HFFc6 (cell line): ENCODE measurements around the gene LAD1. TPM values are rescaled to one million over a fixed set of nuclear protein-coding genes. Genes with fewer than 3 reads are reported as not detected.
A peak's percentile ranks its signal among the peaks of the same experiment; 100 is the strongest.

Source experiments
- DNase-seq: peaks from one replicate; pipeline ENCODE4 v3.0.0-alpha.2; 2018
- H3K27ac Mint-ChIP-seq: 2 replicates; pipeline ENCODE4 v1.8.0; 2020; ENCODE audit warnings: mild to moderate bottlenecking, mixed read lengths
- H3K27me3 Mint-ChIP-seq: 2 replicates; pipeline ENCODE4 v1.8.0; 2021; ENCODE audit warnings: mild to moderate bottlenecking, moderate library complexity, mixed read lengths; ENCODE audit not compliant: insufficient read depth
- H3K36me3 Mint-ChIP-seq: 2 replicates; pipeline ENCODE4 v1.8.0; 2021; ENCODE audit warnings: low read depth, mixed read lengths
- H3K4me1 Mint-ChIP-seq: 2 replicates; pipeline ENCODE4 v1.8.0; 2020; ENCODE audit warnings: low read depth, mixed read lengths
- H3K4me3 Mint-ChIP-seq: 2 replicates; pipeline ENCODE4 v1.8.0; 2020; ENCODE audit warnings: mild to moderate bottlenecking, moderate library complexity, mixed read lengths
- H3K9me3 Mint-ChIP-seq: 2 replicates; pipeline ENCODE4 v1.8.0; 2020; ENCODE audit warnings: mild to moderate bottlenecking, mixed read lengths
- long read RNA-seq: library from polyadenylated mRNA; unstranded; transcript quantifications from one replicate; pipeline ENCODE4 v2.0.0, GENCODE V29; 2019
- total RNA-seq, 6 experiments: library from RNA; stranded (reverse); fragmentation: NEBNext Ultra II Directional; extraction: Animal tissue kit (Norgen Biotek cat#: 25700); gene quantifications; 2 replicates in 1 of 6; 3 replicates in 5 of 6; pipeline ENCODE4 v1.2.3, GENCODE V29; 2021
- TF ChIP-seq, protein P1 (sequence below): fragments of 200-600 bp; sonication (generic); IDR thresholded peaks from 2 replicates; pipeline ENCODE4 v1.5.0; 2021; ENCODE audit warnings: antibody characterized with exemption, mild to moderate bottlenecking

Gene LAD1, protein sequence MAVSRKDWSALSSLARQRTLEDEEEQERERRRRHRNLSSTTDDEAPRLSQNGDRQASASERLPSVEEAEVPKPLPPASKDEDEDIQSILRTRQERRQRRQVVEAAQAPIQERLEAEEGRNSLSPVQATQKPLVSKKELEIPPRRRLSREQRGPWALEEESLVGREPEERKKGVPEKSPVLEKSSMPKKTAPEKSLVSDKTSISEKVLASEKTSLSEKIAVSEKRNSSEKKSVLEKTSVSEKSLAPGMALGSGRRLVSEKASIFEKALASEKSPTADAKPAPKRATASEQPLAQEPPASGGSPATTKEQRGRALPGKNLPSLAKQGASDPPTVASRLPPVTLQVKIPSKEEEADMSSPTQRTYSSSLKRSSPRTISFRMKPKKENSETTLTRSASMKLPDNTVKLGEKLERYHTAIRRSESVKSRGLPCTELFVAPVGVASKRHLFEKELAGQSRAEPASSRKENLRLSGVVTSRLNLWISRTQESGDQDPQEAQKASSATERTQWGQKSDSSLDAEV
- total RNA-seq = not detected
- long read RNA-seq = 0 reads

DNA sequence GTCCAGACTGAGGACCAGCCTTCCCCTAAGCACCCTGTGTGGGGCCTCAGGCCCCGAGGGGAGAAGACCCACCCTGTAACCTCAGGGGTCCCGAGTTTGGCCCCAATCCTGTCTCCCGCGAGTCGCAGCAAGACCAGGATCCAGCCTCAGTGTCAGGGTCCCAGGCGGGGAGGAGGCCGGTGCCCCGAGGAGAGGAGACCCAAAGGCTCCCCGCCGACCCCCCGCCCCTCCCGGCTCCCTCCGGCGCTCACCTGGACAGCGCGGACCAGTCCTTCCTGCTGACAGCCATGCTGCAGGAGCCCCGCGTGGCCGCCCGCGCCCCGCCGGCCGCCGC, at the start of gene LAD1:
LAD1 (minus strand) TSS at position 307 of the 334 bp plus-strand sequence; CDS start at position 289, 18 bp downstream.
- Mint-ChIP-seq H3K27me3 (peaks cover 51% of the 10 kb centered on the region), H3K36me3 (no peaks in the 10 kb centered on the region), H3K4me1 (no peaks in the 10 kb centered on the region), H3K9me3 (no peaks in the 10 kb centered on the region), H3K4me3 (no peak within 1 kb of the TSS), H3K27ac (no peak within 1 kb of the TSS)
- DNase-seq = no peak
- TF ChIP-seq, protein P1, sequence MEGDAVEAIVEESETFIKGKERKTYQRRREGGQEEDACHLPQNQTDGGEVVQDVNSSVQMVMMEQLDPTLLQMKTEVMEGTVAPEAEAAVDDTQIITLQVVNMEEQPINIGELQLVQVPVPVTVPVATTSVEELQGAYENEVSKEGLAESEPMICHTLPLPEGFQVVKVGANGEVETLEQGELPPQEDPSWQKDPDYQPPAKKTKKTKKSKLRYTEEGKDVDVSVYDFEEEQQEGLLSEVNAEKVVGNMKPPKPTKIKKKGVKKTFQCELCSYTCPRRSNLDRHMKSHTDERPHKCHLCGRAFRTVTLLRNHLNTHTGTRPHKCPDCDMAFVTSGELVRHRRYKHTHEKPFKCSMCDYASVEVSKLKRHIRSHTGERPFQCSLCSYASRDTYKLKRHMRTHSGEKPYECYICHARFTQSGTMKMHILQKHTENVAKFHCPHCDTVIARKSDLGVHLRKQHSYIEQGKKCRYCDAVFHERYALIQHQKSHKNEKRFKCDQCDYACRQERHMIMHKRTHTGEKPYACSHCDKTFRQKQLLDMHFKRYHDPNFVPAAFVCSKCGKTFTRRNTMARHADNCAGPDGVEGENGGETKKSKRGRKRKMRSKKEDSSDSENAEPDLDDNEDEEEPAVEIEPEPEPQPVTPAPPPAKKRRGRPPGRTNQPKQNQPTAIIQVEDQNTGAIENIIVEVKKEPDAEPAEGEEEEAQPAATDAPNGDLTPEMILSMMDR = no peak

DNA sequence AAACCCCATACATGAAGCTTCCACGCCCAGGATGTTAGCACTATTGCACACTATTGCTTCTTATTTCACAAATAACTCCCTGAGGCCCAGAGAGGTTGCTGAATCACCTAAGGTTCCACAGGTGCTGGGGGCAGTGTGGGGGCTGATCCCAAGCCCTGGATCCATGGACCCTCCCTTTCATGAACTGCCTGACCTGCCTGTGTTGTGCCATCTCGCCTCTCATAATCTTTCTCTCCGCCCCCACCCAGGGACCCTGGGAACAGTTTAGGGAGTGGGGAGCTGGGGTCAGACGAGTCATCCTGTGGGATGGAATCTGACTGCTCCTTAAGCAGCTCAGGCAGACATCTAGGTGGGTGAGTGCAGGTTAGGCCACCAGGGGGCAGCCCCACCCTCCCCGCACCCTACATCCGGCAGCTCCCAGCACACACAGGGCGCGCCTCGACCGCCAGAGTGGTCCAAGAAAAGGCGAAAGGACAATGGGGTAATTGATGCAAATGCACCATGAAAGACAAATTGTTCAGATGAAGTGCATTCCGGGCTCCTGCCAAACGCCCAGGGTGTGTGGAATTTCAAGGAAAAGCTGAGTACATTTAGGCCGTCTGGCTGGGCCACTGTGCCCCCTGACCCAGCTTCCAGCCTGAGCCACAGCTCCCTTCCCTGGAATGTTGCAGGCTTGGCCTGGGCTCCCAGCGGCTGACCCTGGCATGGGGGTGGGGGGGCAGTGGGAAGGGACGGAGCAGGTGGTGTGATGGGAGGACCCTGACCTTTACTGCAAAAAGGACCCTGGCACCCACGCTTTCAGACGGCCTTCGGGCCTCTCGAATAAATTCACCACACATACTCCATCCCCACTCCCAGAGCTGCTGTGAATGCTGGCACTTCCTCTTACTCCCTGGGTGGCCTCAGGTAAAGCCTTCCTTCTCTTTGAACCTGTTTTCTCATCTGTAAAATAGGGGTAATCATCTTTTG, 49.1 kb upstream of the LAD1 start:
- Mint-ChIP-seq H3K27ac (no peak overlapping the region; the same call in 1 of the 2 replicates), H3K4me1 (peaks cover 45% of the 10 kb centered on the region), H3K4me3 (no peak overlapping the region), H3K9me3 (no peaks in the 10 kb centered on the region), H3K36me3 (no peaks in the 10 kb centered on the region; the same call in 1 of the 2 replicates), H3K27me3 (peaks cover 11% of the 10 kb centered on the region)
- peak; percentile 41 for DNase-seq
- TF ChIP-seq, protein P1 = peak; percentile 94

DNA sequence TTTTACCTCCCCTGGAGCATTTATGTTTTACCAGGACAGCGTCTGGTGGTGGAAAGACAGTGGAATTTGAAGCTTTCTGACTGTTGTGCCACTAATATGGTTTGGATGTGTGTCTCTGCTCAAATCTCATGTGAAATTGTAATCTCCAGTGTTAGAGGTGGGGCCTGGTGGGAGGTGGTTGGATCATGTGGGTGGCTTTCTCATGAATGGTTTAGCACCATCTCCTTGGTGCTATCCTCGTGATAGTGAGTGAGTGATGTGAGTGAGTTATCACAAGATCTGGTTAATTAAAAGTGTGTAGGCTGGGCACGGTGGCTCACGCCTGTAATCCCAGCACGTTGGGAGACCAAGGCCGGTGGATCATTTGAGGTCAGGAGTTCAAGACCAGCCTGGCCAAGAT, 46.2 kb upstream of the LAD1 start:
- Mint-ChIP-seq H3K36me3 (peaks cover 5% of the 10 kb centered on the region), H3K9me3 (peaks cover 5% of the 10 kb centered on the region), H3K4me3 (no peak overlapping the region)

DNA sequence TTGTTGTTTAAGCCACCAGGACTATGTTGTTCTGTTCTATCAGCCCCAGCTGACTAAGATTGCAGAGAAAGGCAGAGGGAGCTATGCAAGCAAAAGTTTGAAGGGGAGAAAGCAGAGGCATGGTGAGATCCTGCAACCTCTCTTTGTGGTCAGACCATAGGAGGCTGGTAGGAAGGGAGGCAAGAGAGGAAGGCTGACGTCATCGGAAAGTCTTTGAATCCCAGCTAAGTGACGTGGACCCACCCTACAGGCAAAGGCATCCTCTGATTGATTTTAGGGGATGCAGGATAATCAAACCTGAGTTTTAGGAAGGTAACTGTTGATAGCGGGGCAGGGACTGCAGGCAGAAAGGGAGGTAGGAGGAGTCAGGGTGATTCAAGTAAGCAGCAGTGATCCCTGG, 45.7 kb upstream of the LAD1 start:
- H3K4me1 Mint-ChIP-seq = peaks cover 22% of the 10 kb centered on the region
- H3K27me3 Mint-ChIP-seq = peaks cover 13% of the 10 kb centered on the region
- no peak for DNase-seq
- TF ChIP-seq, protein P1 = no peak
- no peak overlapping the region for H3K27ac Mint-ChIP-seq
- peaks cover 5% of the 10 kb centered on the region for H3K36me3 Mint-ChIP-seq
- peaks cover 5% of the 10 kb centered on the region for H3K9me3 Mint-ChIP-seq
- H3K4me3 Mint-ChIP-seq = no peak overlapping the region

More for the DNA sequence above, 46.2 kb upstream of the LAD1 start:
- TF ChIP-seq, protein P1 = no peak
- H3K27me3 Mint-ChIP-seq = peaks cover 13% of the 10 kb centered on the region
- no peak for DNase-seq
- H3K4me1 Mint-ChIP-seq = peaks cover 27% of the 10 kb centered on the region
- H3K27ac Mint-ChIP-seq = no peak overlapping the region

DNA sequence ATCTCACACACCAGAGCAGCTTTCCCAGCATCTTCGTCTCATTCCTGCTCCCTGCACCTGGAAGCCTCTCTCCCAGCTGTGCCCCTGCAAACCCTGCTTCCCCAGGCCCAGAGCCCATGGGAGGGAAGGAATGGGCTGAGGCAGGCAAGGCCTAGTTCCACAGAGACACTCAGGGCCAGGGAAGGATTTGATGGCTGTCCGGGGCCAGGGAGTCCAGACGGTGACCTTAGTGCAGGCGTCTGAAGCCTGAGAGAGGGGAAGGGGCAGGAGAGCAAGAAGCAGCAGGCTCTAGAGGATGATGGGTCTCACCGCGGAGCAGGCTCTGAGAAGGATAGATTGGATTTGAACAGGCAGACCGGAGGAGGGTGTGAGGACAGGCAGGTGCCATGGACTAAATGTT, 44.6 kb upstream of the LAD1 start:
- Mint-ChIP-seq H3K27ac (no peak overlapping the region), H3K27me3 (peaks cover 13% of the 10 kb centered on the region), H3K9me3 (peaks cover 5% of the 10 kb centered on the region), H3K4me1 (peaks cover 21% of the 10 kb centered on the region), H3K4me3 (no peak overlapping the region), H3K36me3 (peaks cover 5% of the 10 kb centered on the region)
- DNase-seq = no peak
- TF ChIP-seq, protein P1 = no peak
